Measurements from ENCODE around the gene SV2B.

The SV2B gene

DNA sequence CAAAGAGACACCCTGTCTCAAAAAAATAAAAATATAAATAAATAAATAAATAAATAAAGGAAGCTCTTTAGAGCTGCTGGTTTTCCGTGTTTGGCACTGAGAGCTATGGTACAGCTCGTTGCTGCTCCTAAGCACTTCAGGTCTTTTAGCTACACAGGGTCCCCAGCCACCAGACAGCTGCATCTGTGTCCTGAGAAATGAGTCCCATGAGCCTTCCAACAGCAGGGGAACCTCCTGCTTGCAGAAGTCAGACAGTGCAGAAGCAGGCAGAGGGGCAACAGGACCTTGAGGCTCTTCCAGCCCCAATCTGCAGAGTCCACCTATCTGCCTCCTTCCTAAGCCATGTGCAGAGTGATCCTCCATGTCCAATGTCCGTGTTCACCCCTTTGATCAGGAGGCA, 159.0 kb downstream of the SV2B start:
- Histone ChIP-seq H3K4me3 (replicated peaks; ENCODE audit: insufficient read depth, low read length) (no peak overlapping the region), H3K27me3 (ENCODE audit: insufficient read depth, poor library complexity, severe bottlenecking) (no peaks in the 10 kb centered on the region), H3K27ac (replicated peaks) (peak overlapping the region; percentile 68)
- peak in 1 of 2 experiments; percentile 24 for DNase-seq (ENCODE audit: low read depth in 1 of 2, low spot score in 1 of 2)
- no peak for TF ChIP-seq POLR2AphosphoS5 (IDR thresholded peaks at IDR 0.05; ENCODE audit: low read depth)
- TF ChIP-seq, protein P1, sequence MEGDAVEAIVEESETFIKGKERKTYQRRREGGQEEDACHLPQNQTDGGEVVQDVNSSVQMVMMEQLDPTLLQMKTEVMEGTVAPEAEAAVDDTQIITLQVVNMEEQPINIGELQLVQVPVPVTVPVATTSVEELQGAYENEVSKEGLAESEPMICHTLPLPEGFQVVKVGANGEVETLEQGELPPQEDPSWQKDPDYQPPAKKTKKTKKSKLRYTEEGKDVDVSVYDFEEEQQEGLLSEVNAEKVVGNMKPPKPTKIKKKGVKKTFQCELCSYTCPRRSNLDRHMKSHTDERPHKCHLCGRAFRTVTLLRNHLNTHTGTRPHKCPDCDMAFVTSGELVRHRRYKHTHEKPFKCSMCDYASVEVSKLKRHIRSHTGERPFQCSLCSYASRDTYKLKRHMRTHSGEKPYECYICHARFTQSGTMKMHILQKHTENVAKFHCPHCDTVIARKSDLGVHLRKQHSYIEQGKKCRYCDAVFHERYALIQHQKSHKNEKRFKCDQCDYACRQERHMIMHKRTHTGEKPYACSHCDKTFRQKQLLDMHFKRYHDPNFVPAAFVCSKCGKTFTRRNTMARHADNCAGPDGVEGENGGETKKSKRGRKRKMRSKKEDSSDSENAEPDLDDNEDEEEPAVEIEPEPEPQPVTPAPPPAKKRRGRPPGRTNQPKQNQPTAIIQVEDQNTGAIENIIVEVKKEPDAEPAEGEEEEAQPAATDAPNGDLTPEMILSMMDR (IDR thresholded peaks at IDR 0.05; ENCODE audit: insufficient read depth, low read length) = no peak
- TF ChIP-seq, protein P2, sequence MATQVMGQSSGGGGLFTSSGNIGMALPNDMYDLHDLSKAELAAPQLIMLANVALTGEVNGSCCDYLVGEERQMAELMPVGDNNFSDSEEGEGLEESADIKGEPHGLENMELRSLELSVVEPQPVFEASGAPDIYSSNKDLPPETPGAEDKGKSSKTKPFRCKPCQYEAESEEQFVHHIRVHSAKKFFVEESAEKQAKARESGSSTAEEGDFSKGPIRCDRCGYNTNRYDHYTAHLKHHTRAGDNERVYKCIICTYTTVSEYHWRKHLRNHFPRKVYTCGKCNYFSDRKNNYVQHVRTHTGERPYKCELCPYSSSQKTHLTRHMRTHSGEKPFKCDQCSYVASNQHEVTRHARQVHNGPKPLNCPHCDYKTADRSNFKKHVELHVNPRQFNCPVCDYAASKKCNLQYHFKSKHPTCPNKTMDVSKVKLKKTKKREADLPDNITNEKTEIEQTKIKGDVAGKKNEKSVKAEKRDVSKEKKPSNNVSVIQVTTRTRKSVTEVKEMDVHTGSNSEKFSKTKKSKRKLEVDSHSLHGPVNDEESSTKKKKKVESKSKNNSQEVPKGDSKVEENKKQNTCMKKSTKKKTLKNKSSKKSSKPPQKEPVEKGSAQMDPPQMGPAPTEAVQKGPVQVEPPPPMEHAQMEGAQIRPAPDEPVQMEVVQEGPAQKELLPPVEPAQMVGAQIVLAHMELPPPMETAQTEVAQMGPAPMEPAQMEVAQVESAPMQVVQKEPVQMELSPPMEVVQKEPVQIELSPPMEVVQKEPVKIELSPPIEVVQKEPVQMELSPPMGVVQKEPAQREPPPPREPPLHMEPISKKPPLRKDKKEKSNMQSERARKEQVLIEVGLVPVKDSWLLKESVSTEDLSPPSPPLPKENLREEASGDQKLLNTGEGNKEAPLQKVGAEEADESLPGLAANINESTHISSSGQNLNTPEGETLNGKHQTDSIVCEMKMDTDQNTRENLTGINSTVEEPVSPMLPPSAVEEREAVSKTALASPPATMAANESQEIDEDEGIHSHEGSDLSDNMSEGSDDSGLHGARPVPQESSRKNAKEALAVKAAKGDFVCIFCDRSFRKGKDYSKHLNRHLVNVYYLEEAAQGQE (IDR thresholded peaks at IDR 0.05; ENCODE audit: insufficient replicate concordance, low read depth) = no peak
- TF ChIP-seq SPI1 (IDR thresholded peaks at IDR 0.05; ENCODE audit: borderline replicate concordance, low read depth) = no peak
- TF ChIP-seq GABPA (IDR thresholded peaks at IDR 0.05; ENCODE audit: low read depth) = no peak

DNA sequence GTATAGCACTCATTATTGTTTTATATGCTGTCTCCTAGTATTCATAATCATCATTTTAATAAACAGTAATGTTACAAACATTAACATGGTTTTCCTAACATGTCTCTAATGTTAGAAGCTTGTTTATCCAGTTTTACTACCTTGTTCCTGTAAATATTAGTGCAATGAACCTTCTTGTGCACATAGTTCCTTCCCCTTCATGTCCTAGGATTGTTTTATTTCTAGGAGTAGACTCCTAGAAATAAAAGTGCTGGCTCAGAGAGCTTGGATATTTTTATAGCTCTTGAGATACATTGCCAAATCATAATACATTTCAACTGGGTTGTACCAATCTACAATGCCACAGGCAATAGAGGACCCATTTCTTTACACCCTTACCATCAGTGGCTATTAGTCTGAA, 161.3 kb downstream of the SV2B start:
- no peak for DNase-seq (ENCODE audit: low read depth in 1 of 2, low spot score in 1 of 2)
- no peaks in the 10 kb centered on the region for H3K27me3 ChIP-seq (ENCODE audit: insufficient read depth, poor library complexity, severe bottlenecking)
- no peak for TF ChIP-seq GABPA (IDR thresholded peaks at IDR 0.05; ENCODE audit: low read depth)
- TF ChIP-seq POLR2AphosphoS5 (IDR thresholded peaks at IDR 0.05; ENCODE audit: low read depth) = no peak
- TF ChIP-seq SPI1 (IDR thresholded peaks at IDR 0.05; ENCODE audit: borderline replicate concordance, low read depth) = no peak
- TF ChIP-seq, protein P1 (IDR thresholded peaks at IDR 0.05; ENCODE audit: insufficient read depth, low read length) = no peak
- TF ChIP-seq, protein P2 (IDR thresholded peaks at IDR 0.05; ENCODE audit: insufficient replicate concordance, low read depth) = no peak
- no peak overlapping the region for H3K27ac ChIP-seq (replicated peaks)
- H3K4me3 ChIP-seq (replicated peaks; ENCODE audit: insufficient read depth, low read length) = no peak overlapping the region

DNA sequence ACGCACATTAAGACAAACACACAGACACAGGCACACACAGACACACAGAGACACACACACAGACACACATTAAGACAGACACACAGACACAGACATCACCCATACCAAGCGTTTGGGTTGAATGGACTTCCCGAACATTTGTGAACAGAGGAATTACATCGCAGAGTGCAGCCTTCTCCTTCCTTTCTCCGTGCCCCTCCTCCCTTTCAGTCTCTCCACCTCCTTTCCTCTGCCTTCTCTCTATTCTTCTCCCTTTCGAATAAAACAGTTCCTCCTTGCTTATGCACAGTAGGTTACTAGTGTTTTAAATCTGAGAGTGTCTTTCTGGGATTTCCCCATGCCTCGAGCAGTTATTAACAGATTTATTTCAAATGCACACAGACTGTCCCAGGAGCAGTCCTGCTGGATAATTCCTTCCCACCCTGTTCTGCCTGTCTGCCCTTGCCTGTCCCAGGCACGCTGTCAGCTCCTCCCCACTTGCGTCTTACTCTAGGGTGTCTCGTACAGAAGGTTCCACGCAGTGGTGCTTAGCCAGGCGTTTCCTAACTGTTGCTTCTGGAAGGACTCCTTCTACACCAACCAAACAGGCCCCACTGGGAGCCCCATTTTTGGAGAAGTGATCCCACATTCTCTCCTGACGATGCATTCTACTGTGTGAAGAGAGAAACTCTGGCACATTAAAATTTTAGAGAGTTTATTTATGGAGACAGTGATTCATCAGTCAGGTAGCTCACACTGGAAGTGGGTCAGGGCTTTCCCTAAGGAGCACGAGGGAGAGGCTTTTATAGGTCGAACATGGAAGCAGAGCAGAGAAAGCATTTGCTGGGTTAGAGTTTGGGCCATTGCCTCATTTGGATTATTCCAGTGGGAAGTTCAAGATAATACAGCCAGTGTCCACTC, 163.8 kb downstream of the SV2B start:
- TF ChIP-seq POLR2AphosphoS5 (IDR thresholded peaks at IDR 0.05; ENCODE audit: low read depth) (peak; percentile 50), SPI1 (IDR thresholded peaks at IDR 0.05; ENCODE audit: borderline replicate concordance, low read depth) (peak; percentile 14; the same call in 1 of the 2 replicates), GABPA (IDR thresholded peaks at IDR 0.05; ENCODE audit: low read depth) (no peak)
- TF ChIP-seq, protein P1 (IDR thresholded peaks at IDR 0.05; ENCODE audit: insufficient read depth, low read length) = no peak
- DNase-seq (ENCODE audit: low read depth in 1 of 2, low spot score in 1 of 2) = peak in 1 of 2 experiments; percentile 63
- no peaks in the 10 kb centered on the region for H3K27me3 ChIP-seq (ENCODE audit: insufficient read depth, poor library complexity, severe bottlenecking)
- H3K27ac ChIP-seq (replicated peaks) = peak overlapping the region; percentile 89
- H3K4me3 ChIP-seq (replicated peaks; ENCODE audit: insufficient read depth, low read length) = peak overlapping the region; percentile 34

All from HL-60 (cell line).